Measurements from ENCODE around the gene MYLK3. TPM values are rescaled to one million over a fixed set of nuclear protein-coding genes. Genes with fewer than 3 reads are reported as not detected.

The MYLK3 gene
- total and polyA plus RNA-seq, 9 donors, result 0.24 to 2.0 (median 0.68) TPM

- Histone ChIP-seq H3K36me3 (no peaks in the 10 kb centered on the region), H3K9me3 (no peaks in the 10 kb centered on the region), H3K4me1 (ENCODE audit: insufficient read depth) (peaks cover 3% of the 10 kb centered on the region), H3K27me3 (no peaks in the 10 kb centered on the region), H3K27ac (no peak overlapping the region), H3K4me3 (no peak overlapping the region)
- intact Hi-C loops (cut with DNase I), result no loop called here
- TF ChIP-seq EP300 (IDR thresholded peaks at IDR 0.05) (no peak), CTCF (IDR thresholded peaks at IDR 0.05) (no peak), POLR2A (IDR thresholded peaks at IDR 0.05) (no peak)
- WGBS, 3 donors, result 17 to 26% (median 24%) methylated on average over 21 of the region's 21 CpGs
- DNase-seq, result no peak
Measured at GRCh38 chr16:46757339-46758050, 9.4 kb upstream of the MYLK3 start.

- intact Hi-C loops (cut with DNase I), result no loop called here
- H3K36me3 ChIP-seq, result no peaks in the 10 kb centered on the region
- H3K27me3 ChIP-seq, result no peaks in the 10 kb centered on the region
- H3K27ac ChIP-seq, result no peak overlapping the region
- DNase-seq, result no peak
- TF ChIP-seq EP300 (IDR thresholded peaks at IDR 0.05), result no peak
- no peak for TF ChIP-seq CTCF (IDR thresholded peaks at IDR 0.05)
- no peak for TF ChIP-seq POLR2A (IDR thresholded peaks at IDR 0.05)
- H3K9me3 ChIP-seq, result no peaks in the 10 kb centered on the region
- 87 to 92% (median 88%) methylated on average over 11 of the region's 11 CpGs for WGBS, 3 donors
- H3K4me3 ChIP-seq, result no peak overlapping the region
- H3K4me1 ChIP-seq (ENCODE audit: insufficient read depth), result peaks cover 3% of the 10 kb centered on the region
Measured at GRCh38 chr16:46756772-46757171, 8.6 kb upstream of the MYLK3 start.

- intact Hi-C loops (cut with DNase I), result no loop called here
- 84 to 88% (median 86%) methylated on average over 5 of the region's 5 CpGs for WGBS, 3 donors
- Histone ChIP-seq H3K9me3 (no peaks in the 10 kb centered on the region), H3K36me3 (no peaks in the 10 kb centered on the region), H3K4me3 (no peak overlapping the region), H3K27ac (no peak overlapping the region), H3K27me3 (no peaks in the 10 kb centered on the region), H3K4me1 (ENCODE audit: insufficient read depth) (peaks cover 3% of the 10 kb centered on the region)
- DNase-seq, result no peak
- no peak for TF ChIP-seq EP300 (IDR thresholded peaks at IDR 0.05)
- TF ChIP-seq CTCF (IDR thresholded peaks at IDR 0.05), result no peak
- no peak for TF ChIP-seq POLR2A (IDR thresholded peaks at IDR 0.05)
Measured at GRCh38 chr16:46753015-46753414, 4.9 kb upstream of the MYLK3 start.

GRCh38 chr16:46751381-46751780 is 3.2 kb upstream of the MYLK3 start:
- intact Hi-C loops (cut with DNase I), result no loop called here

More at GRCh38 chr16:46751381-46751780, 3.2 kb upstream of the MYLK3 start:
- Histone ChIP-seq H3K9me3 (no peaks in the 10 kb centered on the region), H3K27me3 (no peaks in the 10 kb centered on the region), H3K36me3 (no peaks in the 10 kb centered on the region), H3K27ac (no peak overlapping the region), H3K4me3 (no peak overlapping the region), H3K4me1 (ENCODE audit: insufficient read depth) (no peaks in the 10 kb centered on the region)
- no peak for TF ChIP-seq EP300 (IDR thresholded peaks at IDR 0.05)
- no peak for TF ChIP-seq POLR2A (IDR thresholded peaks at IDR 0.05)
- no peak for TF ChIP-seq CTCF (IDR thresholded peaks at IDR 0.05)
- no peak for DNase-seq
- 79 to 84% (median 80%) methylated on average over 7 of the region's 7 CpGs for WGBS, 3 donors
